Measurements from ENCODE around the gene IFITM5.

- TF ChIP-seq EZH2phosphoT487 (IDR thresholded peaks at IDR 0.05; ENCODE audit: low read depth), result no peak
- TF ChIP-seq CTCF (IDR thresholded peaks at IDR 0.05; ENCODE audit: low read depth, low read length), result no peak
These were observed 35.1 kb upstream of the IFITM5 start for GRCh38 chr11:334264-334994.
